CD4-positive, alpha-beta T cell treated with Interleukin-6 for 4 hours (primary cell): ENCODE results near the gene TMEM161B.
"Not testable (repeated sequence)": the region's sequence is repeated elsewhere in the genome, so short reads cannot be mapped to it uniquely, and the experiment has no call there.

Experiments used
- DNase-seq: peaks from one replicate; pipeline ENCODE4 v3.0.0-alpha.2; 2020; ENCODE audit warnings: mixed read lengths

TMEM161B gene

GRCh38 chr5:88268385-88269184 is at the start of gene TMEM161B:
TMEM161B (minus strand) TSS chr5:88268845; CDS start chr5:88268723, 122 bp downstream.
- DNase-seq = peak; percentile 96

GRCh38 chr5:88304356-88304755 is 35.7 kb upstream of the TMEM161B start:
- DNase-seq = no peak

DNA sequence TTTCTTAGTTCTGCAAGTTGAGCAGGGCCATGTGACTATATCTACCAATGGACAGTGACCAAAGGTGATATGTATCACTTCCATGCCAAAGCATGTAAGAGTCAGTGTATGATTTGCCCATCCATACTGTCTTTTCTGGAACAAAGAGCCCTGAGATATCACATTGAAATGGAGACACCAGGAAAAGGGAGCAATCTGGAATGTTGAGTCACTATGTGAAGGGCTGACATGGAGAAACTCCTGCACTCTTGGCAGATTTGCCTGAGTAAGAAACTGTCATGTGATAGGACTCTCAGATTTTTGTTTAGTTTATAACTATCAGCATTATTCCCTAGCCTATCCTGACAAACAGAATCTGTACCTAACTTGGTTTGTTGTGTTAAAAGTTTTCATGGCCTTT is 29.8 kb upstream of the TMEM161B start:
- DNase-seq = no peak

DNA sequence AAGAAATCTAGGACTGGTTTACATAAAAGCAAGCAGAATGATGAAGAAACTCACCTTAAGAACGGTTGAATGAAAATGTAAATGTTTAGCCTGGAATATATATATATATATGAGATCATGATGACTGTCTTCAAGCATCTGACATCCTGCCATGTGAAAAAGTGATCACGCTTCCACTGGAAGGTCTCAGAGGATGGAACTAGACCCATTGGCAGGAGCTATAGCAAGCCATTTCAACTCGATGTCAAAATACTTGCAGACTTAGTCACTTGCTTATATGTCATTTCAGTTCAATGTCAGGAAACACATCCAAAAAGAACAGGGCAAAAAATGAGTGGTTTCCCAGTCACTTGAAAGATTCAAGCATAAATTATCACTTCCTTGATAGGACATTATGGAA is 22.2 kb upstream of the TMEM161B start:
- no peak for DNase-seq

GRCh38 chr5:88288528-88289197 is 20.0 kb upstream of the TMEM161B start:
- DNase-seq = no peak

DNA sequence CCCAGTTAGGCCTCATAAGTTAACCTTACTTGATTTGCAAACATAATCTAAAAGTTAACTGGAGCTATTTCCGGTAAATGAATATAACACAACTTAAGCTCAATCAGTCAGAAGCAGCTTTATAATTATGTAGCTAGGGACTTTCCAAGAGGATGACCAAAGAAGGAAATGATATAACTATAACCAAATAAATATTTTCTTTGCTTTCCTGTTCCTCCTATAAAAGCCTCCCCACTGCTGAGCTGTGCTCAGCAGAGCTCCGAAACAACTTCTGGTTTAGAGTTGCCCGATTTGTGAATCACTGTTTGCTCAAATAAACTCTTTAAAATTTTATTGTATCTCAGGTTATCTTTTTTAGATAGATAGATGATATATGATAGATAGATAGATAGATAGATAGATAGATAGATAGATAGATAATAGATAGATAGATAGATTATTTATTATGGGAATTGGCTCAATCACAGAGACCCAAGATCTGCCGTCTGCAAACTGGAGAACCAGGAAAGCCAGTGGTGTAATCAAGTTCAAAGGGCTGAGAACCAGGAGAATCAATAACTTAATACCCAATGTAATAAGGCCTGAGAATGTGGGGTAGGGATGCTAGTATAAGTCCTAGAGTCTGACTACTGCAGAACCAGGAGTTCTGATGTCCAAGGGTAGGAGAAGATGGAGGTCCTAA is 19.3 kb upstream of the TMEM161B start:
- DNase-seq = no peak

GRCh38 chr5:88287302-88287701 is 18.7 kb upstream of the TMEM161B start:
- DNase-seq = no peak

GRCh38 chr5:88283690-88284089 is 15.0 kb upstream of the TMEM161B start:
- no peak for DNase-seq

DNA sequence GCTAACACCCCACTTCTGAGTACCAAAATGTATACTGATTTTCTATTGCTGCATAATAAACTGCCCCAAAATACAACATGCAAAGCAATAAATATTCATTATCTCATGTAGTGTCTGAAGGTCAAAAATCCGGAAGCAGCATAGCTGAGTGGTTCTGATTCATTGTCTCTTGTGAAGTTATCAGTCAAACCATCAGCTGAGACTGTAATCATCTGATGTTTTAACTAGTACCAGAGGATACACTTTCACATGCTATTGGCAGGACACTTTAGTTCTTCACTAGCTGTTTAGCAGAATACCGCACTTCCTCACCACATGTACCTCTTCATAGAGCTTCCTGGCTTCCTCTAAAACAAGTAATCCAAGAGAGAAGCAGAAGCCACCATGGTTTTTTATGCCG is 12.7 kb upstream of the TMEM161B start:
- no peak for DNase-seq

GRCh38 chr5:88279584-88279983 is 10.9 kb upstream of the TMEM161B start:
- no peak for DNase-seq

DNA sequence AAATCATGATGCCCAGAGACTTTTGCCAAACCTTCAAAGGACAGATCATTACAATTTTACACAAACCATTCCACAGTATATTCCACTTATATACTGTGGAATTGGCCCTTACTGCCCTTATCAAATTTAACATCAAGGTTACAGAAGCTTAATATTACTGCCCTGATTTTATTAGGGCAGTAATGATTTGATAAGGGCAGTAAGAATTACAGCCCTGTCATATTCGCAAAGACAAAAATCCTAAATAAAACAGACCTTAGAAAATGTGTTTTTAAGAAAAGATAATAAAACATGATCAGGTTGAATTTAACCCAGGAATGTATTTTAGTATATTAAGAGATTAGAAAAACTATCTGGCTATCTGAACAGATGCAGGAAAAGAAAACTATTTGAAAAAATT is 7.7 kb upstream of the TMEM161B start:
- DNase-seq = no peak

DNA sequence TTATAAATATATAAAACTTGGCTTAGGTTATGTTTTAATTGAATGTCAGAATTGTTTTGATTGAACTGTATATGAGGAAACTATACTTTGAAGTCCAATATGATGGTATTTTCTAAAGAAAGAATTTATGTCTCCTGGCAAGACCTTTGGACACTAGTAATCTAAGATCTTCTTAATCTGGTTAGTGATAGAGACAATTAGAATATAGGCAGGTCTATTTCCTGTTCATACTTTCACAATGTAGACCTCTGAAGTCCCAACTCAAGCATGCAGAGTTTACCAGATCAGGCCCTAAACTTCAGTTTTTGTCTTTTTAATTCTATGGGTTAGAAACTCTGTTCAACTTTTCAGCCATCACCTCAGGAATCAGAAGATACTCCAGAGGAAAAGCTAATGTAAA is 6.9 kb upstream of the TMEM161B start:
- DNase-seq = no peak

- DNase-seq = peak; percentile 19
Observed at GRCh38 chr5:88269222-88269771, 652 bp upstream of the TMEM161B start.

DNA sequence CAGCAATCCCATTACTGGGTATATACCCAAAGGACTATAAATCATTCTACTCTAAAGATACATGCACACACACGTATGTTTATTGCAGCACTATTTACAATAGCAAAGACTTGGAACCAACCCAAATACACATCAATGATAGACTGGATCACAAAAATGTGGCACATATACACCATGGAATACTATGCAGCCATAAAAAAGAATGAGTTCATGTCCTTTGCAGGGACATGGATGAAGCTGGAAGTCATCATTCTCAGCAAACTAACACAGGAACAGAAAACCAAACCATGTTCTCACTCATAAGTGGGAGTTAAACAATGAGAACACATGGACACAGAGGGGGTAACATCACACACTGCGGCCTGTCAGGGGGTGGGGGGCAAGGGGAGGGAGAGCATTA is 4.1 kb downstream of the TMEM161B start:
- DNase-seq = not testable (repeated sequence)

DNA sequence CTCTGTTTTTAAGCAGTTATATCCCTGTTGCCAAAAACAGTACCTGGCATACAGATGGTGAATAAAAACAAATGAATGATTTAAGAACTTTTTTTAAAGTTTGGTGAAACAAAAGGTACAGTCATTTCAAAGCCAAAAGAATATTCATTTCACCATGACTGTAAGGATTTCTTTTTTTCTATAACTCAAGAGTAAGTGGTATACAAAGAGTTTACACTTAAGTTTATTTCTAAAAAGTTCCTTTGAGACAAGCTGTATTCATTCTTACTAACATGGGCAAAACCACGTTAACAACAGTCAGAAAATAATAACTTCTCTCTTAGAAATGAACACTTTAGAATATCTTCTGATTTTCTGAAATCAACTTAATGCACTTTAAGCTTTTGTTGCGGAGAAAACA is 5.3 kb downstream of the TMEM161B start:
- DNase-seq = no peak

DNA sequence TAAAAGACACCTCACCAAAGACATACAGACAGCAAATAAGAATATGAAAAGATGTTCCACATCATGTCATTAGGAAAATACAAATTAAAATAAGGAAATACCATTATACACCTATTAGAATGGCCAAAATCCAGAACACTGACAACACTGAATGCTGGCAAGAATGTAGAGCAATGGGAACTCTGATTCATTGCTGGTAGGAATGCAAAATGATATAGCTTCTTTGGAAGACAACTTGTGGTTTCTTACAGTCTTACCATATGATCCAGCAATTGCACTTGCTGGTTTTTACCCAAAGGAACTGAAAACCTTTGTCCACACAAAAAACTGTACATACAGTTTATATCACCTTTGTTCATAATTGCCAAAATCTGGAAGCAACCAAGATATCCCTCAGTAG is 6.5 kb downstream of the TMEM161B start:
- no peak for DNase-seq

- DNase-seq = no peak
Observed at GRCh38 chr5:88258636-88259035, 10.0 kb downstream of the TMEM161B start.

DNA sequence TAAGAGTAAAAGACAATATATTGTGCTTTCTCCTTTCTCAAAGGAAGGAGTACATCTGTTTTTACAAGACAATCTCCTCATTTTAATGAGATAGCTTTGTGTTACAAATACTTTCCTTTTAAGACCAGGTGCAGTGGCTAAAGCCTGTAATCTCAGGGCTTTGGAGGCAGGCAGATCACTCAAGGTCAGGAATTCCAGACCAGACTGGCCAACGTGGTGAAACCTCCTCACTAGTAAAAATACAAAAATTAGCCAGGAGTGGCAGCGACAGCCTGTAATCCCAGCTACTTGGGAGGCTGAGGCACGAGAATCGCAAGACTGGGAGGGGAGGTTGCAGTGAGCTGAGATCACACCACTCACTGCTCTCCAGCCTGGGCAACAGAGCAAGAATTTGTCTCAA is 11.8 kb downstream of the TMEM161B start:
- no peak for DNase-seq

- DNase-seq = no peak
Observed at GRCh38 chr5:88256037-88256436, 12.6 kb downstream of the TMEM161B start.

- no peak for DNase-seq
Observed at GRCh38 chr5:88254320-88254719, 14.3 kb downstream of the TMEM161B start.

DNA sequence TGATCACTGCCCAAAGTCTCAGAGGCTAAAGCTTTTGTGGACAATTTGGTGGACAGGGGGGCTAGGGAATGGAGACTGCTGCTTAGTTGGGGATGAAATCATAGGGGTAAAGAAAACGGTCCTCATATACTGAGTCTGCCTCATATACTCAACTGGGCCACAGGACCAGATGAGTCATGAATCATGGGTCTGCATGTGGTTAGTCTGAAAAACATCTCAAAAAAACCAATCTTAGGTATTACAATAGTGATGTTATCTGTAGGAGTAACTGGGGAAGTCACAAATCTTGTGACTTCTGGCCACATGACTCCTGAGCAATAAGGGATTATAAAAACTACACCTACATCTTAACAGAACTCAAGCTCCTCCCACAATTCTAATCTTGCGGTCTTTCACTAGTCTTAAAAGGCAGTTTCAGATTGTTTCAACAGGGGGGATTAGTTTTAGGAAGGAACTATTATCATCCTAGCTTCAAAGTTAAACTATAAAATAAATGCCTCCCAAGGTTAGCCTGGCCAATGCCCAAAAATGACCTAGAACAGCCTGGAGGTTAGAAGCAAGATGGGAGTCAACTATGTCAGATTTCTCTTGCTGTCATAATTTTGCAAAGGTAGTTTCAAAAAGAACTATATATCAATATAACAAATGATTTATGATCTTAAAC is 17.5 kb downstream of the TMEM161B start:
- peak; percentile 6 for DNase-seq

GRCh38 chr5:88250010-88250409 is 18.6 kb downstream of the TMEM161B start:
- no peak for DNase-seq
